GM12892 (cell line): ENCODE results near the gene GBP7.

Experiments
- POLR2A ChIP-seq: IDR thresholded peaks from 2 replicates; pipeline ENCODE4 v1.6.1; 2011; ENCODE audit warnings: low read depth, low read length, control low read depth
- POLR2AphosphoS5 ChIP-seq: IDR thresholded peaks from 2 replicates; pipeline ENCODE4 v1.6.1; 2011; ENCODE audit warnings: low read depth, low read length, control low read depth
- TAF1 ChIP-seq: IDR thresholded peaks from 2 replicates; pipeline ENCODE4 v1.6.1; 2011; ENCODE audit warnings: low read depth, mild to moderate bottlenecking, control low read depth, low read length, borderline replicate concordance

GRCh38 chr1:89088572-89088971, 87.2 kb downstream of the GBP7 start:
- TF ChIP-seq TAF1 (no peak), POLR2AphosphoS5 (no peak), POLR2A (no peak)
